Neural cell (in vitro differentiated cells): ENCODE measurements around the gene TNFRSF12A. TPM values are rescaled to one million over a fixed set of nuclear protein-coding genes. Genes with fewer than 3 reads are reported as not detected.

Experiments used
- H2AFZ ChIP-seq: fragments of 200-600, 300-800 bp; sonication (generic), shearing (Covaris generic); 2 replicates; pipeline ENCODE4 v1.6.0; 2014; ENCODE audit warnings: low read depth, mild to moderate bottlenecking, antibody characterized with exemption, low read length, moderate library complexity
- H3F3A ChIP-seq: fragments of 200-600 bp; shearing (Covaris generic); 2 replicates; pipeline ENCODE4 v1.6.1; 2016; ENCODE audit warnings: mild to moderate bottlenecking, moderate library complexity, mixed read lengths, antibody characterized with exemption, low read length; ENCODE audit not compliant: insufficient read depth, poor library complexity, severe bottlenecking
- H3K27ac ChIP-seq: fragments of 200-600, 300-800 bp; sonication (generic), shearing (Covaris generic); 2 replicates; pipeline ENCODE4 v1.5.1; 2014; ENCODE audit warnings: mild to moderate bottlenecking, low read length, moderate library complexity
- H3K27me3 ChIP-seq: fragments of 300-800, 200-600 bp; sonication (generic), shearing (Covaris generic); 2 replicates; pipeline ENCODE4 v1.6.0; 2014; ENCODE audit warnings: mild to moderate bottlenecking, low read depth, low read length, moderate library complexity; ENCODE audit not compliant: insufficient read depth
- H3K36me3 ChIP-seq: fragments of 300-800, 200-600 bp; sonication (generic), shearing (Covaris generic); 2 replicates; pipeline ENCODE4 v1.5.1; 2014; ENCODE audit warnings: mild to moderate bottlenecking, antibody characterized with exemption, low read length, moderate library complexity; ENCODE audit not compliant: insufficient read depth
- H3K4me2 ChIP-seq: fragments of 300-800, 200-600 bp; sonication (generic), shearing (Covaris generic); 2 replicates; pipeline ENCODE4 v1.6.0; 2014; ENCODE audit warnings: mild to moderate bottlenecking, low read length
- H3K4me3 ChIP-seq: fragments of 300-800, 200-600 bp; sonication (generic), shearing (Covaris generic); 2 replicates; pipeline ENCODE4 v1.5.1; 2014; ENCODE audit warnings: mild to moderate bottlenecking, low read length, moderate library complexity
- H3K79me2 ChIP-seq: fragments of 200-600 bp; shearing (Covaris generic); replicated peaks from 2 replicates; pipeline ENCODE4 v1.6.0; 2014; ENCODE audit warnings: mild to moderate bottlenecking, low read length, moderate library complexity; ENCODE audit not compliant: insufficient read depth
- H3K9ac ChIP-seq: fragments of 300-800, 200-600 bp; sonication (generic), shearing (Covaris generic); 2 replicates; pipeline ENCODE4 v1.6.1; 2016; ENCODE audit warnings: mild to moderate bottlenecking, low read length, mixed read lengths
- H3K9me2 ChIP-seq: fragments of 200-600 bp; shearing (Covaris generic); 2 replicates; pipeline ENCODE4 v1.6.1; 2016; ENCODE audit warnings: mild to moderate bottlenecking, low read length, mixed read lengths; ENCODE audit not compliant: insufficient read depth
- H3K9me3 ChIP-seq: fragments of 200-600, 300-800 bp; sonication (generic), shearing (Covaris generic); 2 replicates; pipeline ENCODE4 v1.6.1; 2016; ENCODE audit warnings: mild to moderate bottlenecking, mixed run types, low read length, moderate library complexity, mixed read lengths
- H4K20me1 ChIP-seq: fragments of 200-600 bp; shearing (Covaris generic); 2 replicates; pipeline ENCODE4 v1.6.1; 2016; ENCODE audit warnings: mild to moderate bottlenecking, mixed run types; ENCODE audit not compliant: insufficient read depth
- CTCF ChIP-seq: fragments of 450-650 bp; IDR thresholded peaks from 2 replicates; pipeline ENCODE4 v1.5.1; 2014; ENCODE audit warnings: antibody characterized with exemption, mild to moderate bottlenecking, moderate library complexity; ENCODE audit not compliant: poor library complexity, severe bottlenecking
- EP300 ChIP-seq: fragments of 450-650 bp; conservative IDR thresholded peaks from 2 replicates; pipeline ENCODE4 v1.6.1; 2014; ENCODE audit warnings: antibody characterized with exemption, mild to moderate bottlenecking, moderate library complexity; ENCODE audit not compliant: poor library complexity, severe bottlenecking
- EZH2 ChIP-seq: fragments of 200-600, 300-800 bp; shearing (Covaris generic), sonication (generic); IDR thresholded peaks from 2 replicates; pipeline ENCODE4 v1.6.1; 2014; ENCODE audit warnings: antibody characterized with exemption, low read length, borderline replicate concordance, mild to moderate bottlenecking; ENCODE audit not compliant: insufficient read depth, poor library complexity, severe bottlenecking
- MXI1 ChIP-seq: fragments of 450-650 bp; conservative IDR thresholded peaks from 2 replicates; pipeline ENCODE4 v1.6.1; 2014; ENCODE audit warnings: antibody characterized with exemption, mild to moderate bottlenecking; ENCODE audit not compliant: poor library complexity, severe bottlenecking
- POLR2AphosphoS5 ChIP-seq: IDR thresholded peaks from 2 replicates; pipeline ENCODE4 v1.6.1; 2012
- RAD21 ChIP-seq: fragments of 450-650 bp; conservative IDR thresholded peaks from 2 replicates; pipeline ENCODE4 v1.6.1; 2014; ENCODE audit warnings: antibody characterized with exemption, mild to moderate bottlenecking, moderate library complexity
- REST ChIP-seq: IDR thresholded peaks from 2 replicates; pipeline ENCODE4 v1.6.1; 2012; ENCODE audit warnings: borderline replicate concordance
- SMC3 ChIP-seq: fragments of 450-650 bp; conservative IDR thresholded peaks from 2 replicates; pipeline ENCODE4 v1.6.1; 2014; ENCODE audit warnings: antibody characterized with exemption, mild to moderate bottlenecking, moderate library complexity; ENCODE audit not compliant: poor library complexity
- TAF1 ChIP-seq: IDR thresholded peaks from 2 replicates; pipeline ENCODE4 v1.6.1; 2012; ENCODE audit warnings: low read depth
- polyA plus RNA-seq: library from polyadenylated mRNA; depleted of rRNA; stranded (reverse); fragments of >200 nt; gene quantifications from 2 replicates; pipeline ENCODE4 v1.2.3, GENCODE V29; 2014

TNFRSF12A gene
- polyA plus RNA-seq, 1 donor from 2014 or later: 2.3 TPM

- Histone ChIP-seq H3K9me2 (no peaks in the 10 kb centered on the region), H3K4me2 (no peak overlapping the region), H4K20me1 (no peaks in the 10 kb centered on the region), H3K27me3 (no peaks in the 10 kb centered on the region), H2AFZ (no peak overlapping the region), H3K4me3 (no peak overlapping the region), H3K36me3 (no peaks in the 10 kb centered on the region), H3K9me3 (no peaks in the 10 kb centered on the region), H3K27ac (no peak overlapping the region), H3K79me2 (no peaks in the 10 kb centered on the region), H3F3A (no peaks in the 10 kb centered on the region), H3K9ac (no peak overlapping the region)
- no peak for TF ChIP-seq EP300
- TF ChIP-seq SMC3: no peak
- TF ChIP-seq EZH2: no peak
- TF ChIP-seq CTCF: no peak
- TF ChIP-seq RAD21: no peak
- TF ChIP-seq REST: no peak
- no peak for TF ChIP-seq MXI1
- TF ChIP-seq TAF1: no peak
- no peak for TF ChIP-seq POLR2AphosphoS5
These were observed 42.7 kb upstream of the TNFRSF12A start for GRCh38 chr16:2977440-2977839.

GRCh38 chr16:2979669-2980226 lies 40.4 kb upstream of the TNFRSF12A start:
- H2AFZ ChIP-seq: no peak overlapping the region
- no peak overlapping the region for H3K27ac ChIP-seq

More at GRCh38 chr16:2979669-2980226, 40.4 kb upstream of the TNFRSF12A start:
- TF ChIP-seq MXI1 (no peak), REST (no peak), TAF1 (no peak), SMC3 (no peak), POLR2AphosphoS5 (no peak), CTCF (no peak), EZH2 (no peak), EP300 (no peak), RAD21 (no peak)
- Histone ChIP-seq H3K4me2 (no peak overlapping the region), H3K4me3 (peak overlapping the region; percentile 81), H3K9me2 (no peaks in the 10 kb centered on the region), H3K9ac (no peak overlapping the region), H3F3A (no peaks in the 10 kb centered on the region), H4K20me1 (no peaks in the 10 kb centered on the region), H3K27me3 (no peaks in the 10 kb centered on the region), H3K79me2 (no peaks in the 10 kb centered on the region), H3K9me3 (no peaks in the 10 kb centered on the region), H3K36me3 (no peaks in the 10 kb centered on the region)
